Dedifferentiated amniotic fluid mesenchymal stem cell (primary cell): ENCODE results near the gene UGT1A8.

Experiments used
- DNase-seq: peaks from one replicate; pipeline ENCODE4 v3.0.0-alpha.2; 2016; ENCODE audit errors: extremely low spot score

Gene UGT1A8

GRCh38 chr2:233818639-233819621 lies 201.5 kb downstream of the UGT1A8 start:
- no peak for DNase-seq

- DNase-seq: no peak
Measured at GRCh38 chr2:233819884-233820773, 202.7 kb downstream of the UGT1A8 start.

- no peak for DNase-seq
Measured at GRCh38 chr2:233820774-233821105, 203.3 kb downstream of the UGT1A8 start.

- DNase-seq: no peak
Measured at GRCh38 chr2:233821196-233821595, 203.8 kb downstream of the UGT1A8 start.

- DNase-seq: no peak
Measured at GRCh38 chr2:233821709-233822100, 204.3 kb downstream of the UGT1A8 start.

GRCh38 chr2:233822101-233822771 lies 204.8 kb downstream of the UGT1A8 start:
- DNase-seq: no peak
